ENCODE results near the gene IGSF3. TPM values are rescaled to one million over a fixed set of nuclear protein-coding genes. Genes with fewer than 3 reads are reported as not detected.

The IGSF3 gene
- total RNA-seq, 1 experiment from 2014 or later, result 3.5 TPM

DNA sequence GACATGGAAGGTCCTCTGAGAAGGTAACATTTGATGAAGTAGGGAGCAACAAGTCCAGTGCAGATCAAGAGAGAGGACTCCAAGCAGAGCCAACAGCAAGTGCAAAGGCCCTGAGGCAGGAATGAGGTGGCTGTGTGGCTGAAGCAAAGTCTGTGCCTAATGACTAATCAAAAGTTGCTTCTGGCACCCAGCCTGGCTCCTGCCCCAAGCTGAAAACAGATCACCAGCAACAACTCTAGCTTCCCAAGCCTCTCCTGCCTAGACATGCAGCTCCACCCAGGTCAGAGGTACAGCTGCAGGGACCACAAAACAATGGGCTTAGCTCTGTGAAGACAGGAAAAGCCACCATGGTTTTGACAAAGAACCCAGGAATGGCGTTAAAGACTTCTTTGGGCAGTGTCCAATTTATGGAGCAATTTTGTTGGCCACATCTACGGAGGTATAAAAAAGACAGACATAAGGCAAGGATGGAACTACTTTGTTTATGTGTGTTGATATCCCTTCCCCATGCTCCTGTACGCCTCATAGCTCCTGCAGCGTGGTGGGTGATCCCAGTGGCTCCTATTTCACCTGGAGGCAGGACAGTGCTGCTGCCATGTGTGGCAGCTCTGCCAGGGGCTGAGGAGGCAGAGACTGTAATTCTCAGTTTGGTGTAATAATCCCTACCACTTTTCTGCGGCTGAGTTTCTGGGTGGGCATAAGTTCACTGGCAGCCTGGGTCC is 26.4 kb upstream of the IGSF3 start:
- Mint-ChIP-seq H3K27ac (ENCODE audit: low read depth, unreplicated experiment) (peak overlapping the region; percentile 72), H3K4me1 (ENCODE audit: insufficient read depth, unreplicated experiment) (peaks cover 43% of the 10 kb centered on the region), H3K4me3 (ENCODE audit: unreplicated experiment) (no peak overlapping the region), H3K36me3 (ENCODE audit: insufficient read depth, unreplicated experiment) (no peaks in the 10 kb centered on the region), H3K9me3 (ENCODE audit: unreplicated experiment) (no peaks in the 10 kb centered on the region), H3K27me3 (ENCODE audit: insufficient read depth, unreplicated experiment) (no peaks in the 10 kb centered on the region)
- BruUV-seq (replicated peaks), result no TSS peak
- no peak for TF ChIP-seq CTCF (IDR thresholded peaks at IDR 0.05; ENCODE audit: unreplicated experiment)
- intact Hi-C loops (cut with micrococcal nuclease), result no loop called here
- ChIA-PET CTCF (interaction anchor here (0.5 to 3.0 kb wide), 7 partner anchors 9 to 732 kb away, joined by 3 to 9 read pairs (median 5); no protein-coding TSS in a partner anchor), POLR2A (interaction anchor here (0.6 to 1.9 kb wide), 7 partner anchors 10 to 484 kb away, joined by 3 to 5 read pairs (median 4); partner anchors contain the start of genes IGSF3 and TTF2)
- peak; percentile 98 for DNase-seq (ENCODE audit: unreplicated experiment)

DNA sequence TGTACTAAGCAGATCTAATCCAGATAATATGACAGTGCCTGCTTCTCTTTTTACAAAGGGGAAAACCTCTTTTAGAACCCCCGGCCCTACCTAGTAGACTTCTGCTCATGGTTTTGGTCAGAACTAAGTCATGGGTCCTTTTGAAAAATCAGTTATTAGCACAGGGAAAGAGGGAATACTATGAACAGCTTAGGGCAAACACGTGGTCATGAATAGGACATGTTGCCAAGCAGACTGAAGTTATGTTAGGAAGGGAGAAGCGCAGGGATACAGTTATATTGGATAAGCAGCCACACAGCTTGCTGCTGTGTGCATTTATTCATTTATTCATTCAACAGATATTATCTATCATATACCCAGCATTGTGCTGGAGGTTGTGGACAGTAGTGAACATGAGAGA is 25.3 kb upstream of the IGSF3 start:
- no peak for TF ChIP-seq CTCF (IDR thresholded peaks at IDR 0.05; ENCODE audit: unreplicated experiment)
- intact Hi-C loops (cut with micrococcal nuclease), result no loop called here
- Mint-ChIP-seq H3K27me3 (ENCODE audit: insufficient read depth, unreplicated experiment) (no peaks in the 10 kb centered on the region), H3K36me3 (ENCODE audit: insufficient read depth, unreplicated experiment) (no peaks in the 10 kb centered on the region), H3K9me3 (ENCODE audit: unreplicated experiment) (no peaks in the 10 kb centered on the region), H3K27ac (ENCODE audit: low read depth, unreplicated experiment) (no peak overlapping the region), H3K4me3 (ENCODE audit: unreplicated experiment) (no peak overlapping the region), H3K4me1 (ENCODE audit: insufficient read depth, unreplicated experiment) (peaks cover 38% of the 10 kb centered on the region)
- CTCF ChIA-PET, result interaction anchor here (0.6 to 3.0 kb wide), 4 partner anchors 13 to 275 kb away, joined by 3 to 9 read pairs (median 5); no protein-coding TSS in a partner anchor
- no peak for DNase-seq (ENCODE audit: unreplicated experiment)
- BruUV-seq (replicated peaks), result no TSS peak
- POLR2A ChIA-PET, result interaction anchor here (1.9 kb wide), 1 partner anchor 366 kb away, joined by 4 read pairs; no protein-coding TSS in a partner anchor

GRCh38 chr1:116690849-116691406 is 23.4 kb upstream of the IGSF3 start:
- no peak for TF ChIP-seq CTCF (IDR thresholded peaks at IDR 0.05; ENCODE audit: unreplicated experiment)
- DNase-seq (ENCODE audit: unreplicated experiment), result no peak
- Mint-ChIP-seq H3K4me3 (ENCODE audit: unreplicated experiment) (no peak overlapping the region), H3K9me3 (ENCODE audit: unreplicated experiment) (no peaks in the 10 kb centered on the region), H3K27me3 (ENCODE audit: insufficient read depth, unreplicated experiment) (no peaks in the 10 kb centered on the region), H3K36me3 (ENCODE audit: insufficient read depth, unreplicated experiment) (peaks cover 8% of the 10 kb centered on the region), H3K27ac (ENCODE audit: low read depth, unreplicated experiment) (no peak overlapping the region), H3K4me1 (ENCODE audit: insufficient read depth, unreplicated experiment) (peaks cover 34% of the 10 kb centered on the region)
- intact Hi-C loops (cut with micrococcal nuclease), result no loop called here
- BruUV-seq (replicated peaks), result no TSS peak
- ChIA-PET CTCF (interaction anchor here (0.5 to 1.5 kb wide), 5 partner anchors 18 to 1480 kb away, joined by 3 to 5 read pairs (median 4); no protein-coding TSS in a partner anchor), POLR2A (no interaction called here)

- Mint-ChIP-seq H3K27ac (ENCODE audit: low read depth, unreplicated experiment) (no peak overlapping the region), H3K4me3 (ENCODE audit: unreplicated experiment) (no peak overlapping the region), H3K9me3 (ENCODE audit: unreplicated experiment) (no peaks in the 10 kb centered on the region), H3K4me1 (ENCODE audit: insufficient read depth, unreplicated experiment) (peaks cover 34% of the 10 kb centered on the region), H3K27me3 (ENCODE audit: insufficient read depth, unreplicated experiment) (no peaks in the 10 kb centered on the region), H3K36me3 (ENCODE audit: insufficient read depth, unreplicated experiment) (peaks cover 8% of the 10 kb centered on the region)
- ChIA-PET POLR2A (no interaction called here), CTCF (interaction anchor here (1.5 kb wide), 1 partner anchor 32 kb away, joined by 4 read pairs; no protein-coding TSS in a partner anchor)
- intact Hi-C loops (cut with micrococcal nuclease), result no loop called here
- no peak for DNase-seq (ENCODE audit: unreplicated experiment)
- no peak for TF ChIP-seq CTCF (IDR thresholded peaks at IDR 0.05; ENCODE audit: unreplicated experiment)
- no TSS peak for BruUV-seq (replicated peaks)
These were observed 22.9 kb upstream of the IGSF3 start for GRCh38 chr1:116690396-116690848.

Measured in MCF 10A (cell line).